Activated CD8-positive, alpha-beta T cell treated with anti-CD3 and anti-CD28 coated beads for 36 hours (primary cell): ENCODE data around the gene CACNB2. TPM values are rescaled to one million over a fixed set of nuclear protein-coding genes. Genes with fewer than 3 reads are reported as not detected.

ENCODE experiments used
- ATAC-seq: fragments of 200-7000 bp; cut with Tn5 transposase; one replicate; pipeline ENCODE4 v1.10.0; 2021; ENCODE audit warnings: mild to moderate bottlenecking, moderate library complexity
- CTCF ChIA-PET: fragments of 350-600 bp; sonication (Branson Sonifier 250); formaldehyde crosslinking; loops from one replicate; lab custom pipeline; 2021; ENCODE audit warnings: antibody characterized with exemption; lab: Charles Lee
- POLR2A ChIA-PET: fragments of 350-600 bp; sonication (Branson Sonifier 250); formaldehyde crosslinking; loops from one replicate; lab custom pipeline; 2021; ENCODE audit warnings: antibody characterized with exemption; lab: Charles Lee
- DNase-seq: peaks from one replicate; pipeline ENCODE4 v3.0.0-alpha.2; 2020
- H3K27ac Mint-ChIP-seq: one replicate; pipeline ENCODE4 v1.8.0; 2021; ENCODE audit warnings: mild to moderate bottlenecking, mixed read lengths
- H3K27me3 Mint-ChIP-seq: one replicate; pipeline ENCODE4 v1.8.0; 2021; ENCODE audit warnings: mixed read lengths
- H3K36me3 Mint-ChIP-seq: one replicate; pipeline ENCODE4 v1.8.0; 2021; ENCODE audit warnings: low read depth, mixed read lengths
- H3K4me1 Mint-ChIP-seq: one replicate; pipeline ENCODE4 v1.8.0; 2021; ENCODE audit warnings: low read depth, mixed read lengths
- H3K4me3 Mint-ChIP-seq: one replicate; pipeline ENCODE4 v1.8.0; 2021; ENCODE audit warnings: mild to moderate bottlenecking, moderate library complexity, mixed read lengths
- H3K9me3 Mint-ChIP-seq: one replicate; pipeline ENCODE4 v1.8.0; 2021; ENCODE audit warnings: mixed read lengths
- CTCF ChIP-seq: fragments of 200-600 bp; IDR thresholded peaks from one replicate; pipeline ENCODE4 v1.8.0; 2022; ENCODE audit warnings: antibody characterized with exemption, mild to moderate bottlenecking
- intact Hi-C: fragments of 100-400 bp; cut with micrococcal nuclease; formaldehyde crosslinking; loops from one replicate; pipeline ENCODE4 v1.10.0; 2022
- total RNA-seq, 2 experiments: library from RNA; stranded (reverse); gene quantifications; one replicate each; pipeline ENCODE4 v1.2.3, GENCODE V29; 2021

CACNB2 gene
- total RNA-seq, 2 experiments from 2014 or later, result not detected

DNA sequence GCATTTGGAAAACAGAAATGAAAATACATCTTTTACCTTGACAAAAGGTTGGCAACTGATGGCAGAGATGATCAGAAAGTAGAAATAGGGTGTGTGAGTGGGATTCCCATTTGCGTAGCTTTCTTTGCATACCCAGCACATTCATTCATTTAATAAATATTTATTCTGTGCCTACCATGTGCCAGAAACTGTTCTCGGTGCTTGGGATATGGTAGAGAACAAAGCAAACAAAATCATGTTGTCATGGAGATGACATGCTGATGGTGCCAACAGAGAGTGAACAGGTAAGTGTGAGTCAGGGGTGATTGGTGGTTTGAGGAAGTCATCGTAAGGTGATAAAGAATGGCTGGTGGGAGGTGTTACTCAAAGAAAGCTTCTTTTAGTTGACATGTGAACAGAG lies 45.4 kb downstream of the CACNB2 start:
- Mint-ChIP-seq H3K9me3 (no peaks in the 10 kb centered on the region), H3K4me3 (no peak overlapping the region), H3K27ac (no peak overlapping the region), H3K36me3 (no peaks in the 10 kb centered on the region), H3K4me1 (no peaks in the 10 kb centered on the region), H3K27me3 (peaks cover 2% of the 10 kb centered on the region)
- no peak for DNase-seq
- TF ChIP-seq CTCF, result no peak
- ChIA-PET POLR2A (no interaction called here), CTCF (no interaction called here)
- intact Hi-C loops, result no loop called here
- no peak for ATAC-seq

GRCh38 chr10:18190840-18191239 lies 50.6 kb downstream of the CACNB2 start:
- H3K9me3 Mint-ChIP-seq, result peaks cover 1% of the 10 kb centered on the region
- intact Hi-C loops, result no loop called here
- no peak for TF ChIP-seq CTCF
- ChIA-PET POLR2A (no interaction called here), CTCF (no interaction called here)
- H3K36me3 Mint-ChIP-seq, result no peaks in the 10 kb centered on the region
- no peak overlapping the region for H3K27ac Mint-ChIP-seq
- H3K4me1 Mint-ChIP-seq, result no peaks in the 10 kb centered on the region
- H3K27me3 Mint-ChIP-seq, result no peaks in the 10 kb centered on the region
- H3K4me3 Mint-ChIP-seq, result no peak overlapping the region
- DNase-seq (no peak), ATAC-seq (no peak)

GRCh38 chr10:18194634-18195033 lies 54.4 kb downstream of the CACNB2 start:
- Mint-ChIP-seq H3K27ac (no peak overlapping the region), H3K27me3 (no peaks in the 10 kb centered on the region)
- no peak for ATAC-seq

GRCh38 chr10:18195060-18195799 lies 55.0 kb downstream of the CACNB2 start:
- H3K27me3 Mint-ChIP-seq, result no peaks in the 10 kb centered on the region
- no peak overlapping the region for H3K4me3 Mint-ChIP-seq
- peaks cover 1% of the 10 kb centered on the region for H3K9me3 Mint-ChIP-seq
- DNase-seq (no peak), ATAC-seq (no peak)
- no peaks in the 10 kb centered on the region for H3K36me3 Mint-ChIP-seq
- no peak overlapping the region for H3K27ac Mint-ChIP-seq
- intact Hi-C loops, result no loop called here
- POLR2A ChIA-PET, result no interaction called here
- CTCF ChIA-PET, result interaction anchor here (1.2 kb wide), 1 partner anchor 10 kb away, joined by 4 read pairs; no protein-coding TSS in a partner anchor
- no peak for TF ChIP-seq CTCF
- H3K4me1 Mint-ChIP-seq, result no peaks in the 10 kb centered on the region

More at GRCh38 chr10:18194634-18195033, 54.4 kb downstream of the CACNB2 start:
- TF ChIP-seq CTCF, result no peak
- CTCF ChIA-PET, result interaction anchor here (1.2 kb wide), 1 partner anchor 11 kb away, joined by 4 read pairs; no protein-coding TSS in a partner anchor
- Mint-ChIP-seq H3K9me3 (peaks cover 1% of the 10 kb centered on the region), H3K4me1 (no peaks in the 10 kb centered on the region), H3K36me3 (no peaks in the 10 kb centered on the region), H3K4me3 (no peak overlapping the region)
- no peak for DNase-seq
- intact Hi-C loops, result no loop called here
- POLR2A ChIA-PET, result no interaction called here

DNA sequence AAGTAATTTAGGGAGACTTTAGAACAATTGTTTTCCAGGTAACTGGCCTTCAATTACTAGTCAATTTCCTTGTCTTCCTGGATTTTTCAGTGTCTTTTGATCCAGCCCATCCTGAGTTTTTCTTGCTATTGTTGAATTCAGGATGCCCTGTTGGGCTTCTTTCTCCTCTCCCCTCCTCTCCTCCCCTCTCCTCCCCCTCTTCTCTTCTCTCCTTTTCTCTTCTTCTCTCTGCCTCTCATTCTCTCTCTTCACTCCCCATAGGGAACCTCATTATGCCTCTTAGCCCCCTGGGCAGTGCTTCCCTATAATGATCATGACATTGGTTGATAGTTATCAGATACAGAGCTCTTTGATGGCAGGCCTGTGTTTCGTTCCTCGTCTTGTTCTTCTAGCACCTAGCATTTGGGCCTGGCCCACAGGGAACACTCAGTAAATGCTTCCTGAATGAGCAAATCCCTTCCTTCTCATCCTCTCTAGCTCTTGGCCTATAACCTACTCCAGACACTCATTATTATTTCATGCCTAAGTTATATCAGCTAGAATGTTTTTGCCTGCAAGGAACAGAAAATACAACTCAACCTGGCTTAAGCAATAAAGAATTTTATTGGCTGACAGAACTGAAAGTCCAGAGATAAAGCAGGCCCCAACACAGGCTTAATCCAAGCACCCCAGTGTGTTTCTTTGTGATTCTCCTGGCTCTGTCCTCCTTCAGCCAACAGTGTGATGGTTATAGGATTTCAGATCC lies 56.8 kb downstream of the CACNB2 start:
- POLR2A ChIA-PET, result no interaction called here
- TF ChIP-seq CTCF, result no peak
- Mint-ChIP-seq H3K4me1 (no peaks in the 10 kb centered on the region), H3K27me3 (no peaks in the 10 kb centered on the region), H3K36me3 (no peaks in the 10 kb centered on the region), H3K27ac (no peak overlapping the region), H3K9me3 (no peaks in the 10 kb centered on the region), H3K4me3 (no peak overlapping the region)
- no peak for DNase-seq
- ATAC-seq, result no peak
- CTCF ChIA-PET, result no interaction called here
- intact Hi-C loops, result no loop called here
